Uterus (tissue), 2 donors: ENCODE measurements around the gene TBC1D14.

Experiments
- POLR2A ChIP-seq, 2 donors: fragments of 450-650 bp; IDR thresholded peaks; one replicate each; pipeline ENCODE4 v1.6.1; 2016; ENCODE audit warnings: antibody characterized with exemption in 2 of 2, mild to moderate bottlenecking in 1 of 2, moderate library complexity in 1 of 2
- TF ChIP-seq, protein P1 (sequence below), 4 experiments: fragments of 200-600 bp in 2 of 4; fragments of 450-650 bp in 2 of 4; sonication (generic) in 2 of 4; IDR thresholded peaks; one replicate each; pipeline ENCODE4 v1.5.1; 2016 to 2019; ENCODE audit warnings: antibody characterized with exemption in 4 of 4, mild to moderate bottlenecking in 2 of 4, moderate library complexity in 1 of 4

DNA sequence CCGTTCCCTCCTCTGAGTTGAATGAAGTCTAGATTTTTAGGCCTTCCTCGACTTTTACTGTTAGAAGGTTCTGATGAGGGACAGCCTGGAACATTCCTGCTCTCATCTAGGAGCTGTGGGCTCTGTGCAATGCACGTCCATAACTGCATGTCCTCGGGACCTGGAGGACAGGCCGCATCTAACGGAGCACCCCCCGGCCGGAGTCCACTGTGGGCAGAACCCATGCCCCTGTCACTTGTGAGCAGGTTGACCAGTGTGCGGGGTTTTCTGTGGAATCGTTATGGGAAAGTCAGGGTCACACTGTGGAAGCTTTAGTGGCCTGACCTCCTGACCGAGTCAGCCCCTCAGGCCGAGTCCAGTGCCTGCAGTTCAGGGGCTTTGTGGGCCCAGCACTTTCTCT lies 114.3 kb downstream of the TBC1D14 start:
- no peak for TF ChIP-seq POLR2A (IDR thresholded peaks at IDR 0.05)
- TF ChIP-seq, protein P1, sequence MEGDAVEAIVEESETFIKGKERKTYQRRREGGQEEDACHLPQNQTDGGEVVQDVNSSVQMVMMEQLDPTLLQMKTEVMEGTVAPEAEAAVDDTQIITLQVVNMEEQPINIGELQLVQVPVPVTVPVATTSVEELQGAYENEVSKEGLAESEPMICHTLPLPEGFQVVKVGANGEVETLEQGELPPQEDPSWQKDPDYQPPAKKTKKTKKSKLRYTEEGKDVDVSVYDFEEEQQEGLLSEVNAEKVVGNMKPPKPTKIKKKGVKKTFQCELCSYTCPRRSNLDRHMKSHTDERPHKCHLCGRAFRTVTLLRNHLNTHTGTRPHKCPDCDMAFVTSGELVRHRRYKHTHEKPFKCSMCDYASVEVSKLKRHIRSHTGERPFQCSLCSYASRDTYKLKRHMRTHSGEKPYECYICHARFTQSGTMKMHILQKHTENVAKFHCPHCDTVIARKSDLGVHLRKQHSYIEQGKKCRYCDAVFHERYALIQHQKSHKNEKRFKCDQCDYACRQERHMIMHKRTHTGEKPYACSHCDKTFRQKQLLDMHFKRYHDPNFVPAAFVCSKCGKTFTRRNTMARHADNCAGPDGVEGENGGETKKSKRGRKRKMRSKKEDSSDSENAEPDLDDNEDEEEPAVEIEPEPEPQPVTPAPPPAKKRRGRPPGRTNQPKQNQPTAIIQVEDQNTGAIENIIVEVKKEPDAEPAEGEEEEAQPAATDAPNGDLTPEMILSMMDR (IDR thresholded peaks at IDR 0.05), result no peak
